ENCODE data around the gene FGG. TPM values are rescaled to one million over a fixed set of nuclear protein-coding genes. Genes with fewer than 3 reads are reported as not detected.

FGG gene
- total RNA-seq, 1 donor from 2014 or later = not detected

- no peak for TF ChIP-seq CTCF (IDR thresholded peaks at IDR 0.05; ENCODE audit: insufficient read depth, low read length, poor library complexity, severe bottlenecking)
- DNase-seq (ENCODE audit: low read depth) = no peak
- Histone ChIP-seq H3K27me3 (ENCODE audit: control insufficient read depth, insufficient read depth, low read length) (no peaks in the 10 kb centered on the region), H3K4me3 (ENCODE audit: low read depth, low read length) (no peak overlapping the region), H3K36me3 (ENCODE audit: control insufficient read depth, insufficient read depth, low read length) (no peaks in the 10 kb centered on the region)
Measured at GRCh38 chr4:154585369-154586018, 27.0 kb downstream of the FGG start.

- no peak for DNase-seq (ENCODE audit: low read depth)
- H3K36me3 ChIP-seq (ENCODE audit: control insufficient read depth, insufficient read depth, low read length) = no peaks in the 10 kb centered on the region
Measured at GRCh38 chr4:154584259-154584658, 28.2 kb downstream of the FGG start.

GRCh38 chr4:154583677-154584076 is 28.8 kb downstream of the FGG start:
- DNase-seq (ENCODE audit: low read depth) = no peak
- no peak for TF ChIP-seq CTCF (IDR thresholded peaks at IDR 0.05; ENCODE audit: insufficient read depth, low read length, poor library complexity, severe bottlenecking)
- no peak overlapping the region for H3K4me3 ChIP-seq (ENCODE audit: low read depth, low read length)
- no peaks in the 10 kb centered on the region for H3K27me3 ChIP-seq (ENCODE audit: control insufficient read depth, insufficient read depth, low read length)
- H3K36me3 ChIP-seq (ENCODE audit: control insufficient read depth, insufficient read depth, low read length) = no peaks in the 10 kb centered on the region

More at GRCh38 chr4:154584259-154584658, 28.2 kb downstream of the FGG start:
- Histone ChIP-seq H3K4me3 (ENCODE audit: low read depth, low read length) (no peak overlapping the region), H3K27me3 (ENCODE audit: control insufficient read depth, insufficient read depth, low read length) (no peaks in the 10 kb centered on the region)
- TF ChIP-seq CTCF (IDR thresholded peaks at IDR 0.05; ENCODE audit: insufficient read depth, low read length, poor library complexity, severe bottlenecking) = no peak

GRCh38 chr4:154583230-154583629 is 29.2 kb downstream of the FGG start:
- DNase-seq (ENCODE audit: low read depth) = no peak
- no peak overlapping the region for H3K4me3 ChIP-seq (ENCODE audit: low read depth, low read length)
- H3K27me3 ChIP-seq (ENCODE audit: control insufficient read depth, insufficient read depth, low read length) = no peaks in the 10 kb centered on the region
- no peak for TF ChIP-seq CTCF (IDR thresholded peaks at IDR 0.05; ENCODE audit: insufficient read depth, low read length, poor library complexity, severe bottlenecking)
- no peaks in the 10 kb centered on the region for H3K36me3 ChIP-seq (ENCODE audit: control insufficient read depth, insufficient read depth, low read length)

GRCh38 chr4:154582723-154583122 is 29.7 kb downstream of the FGG start:
- no peak for TF ChIP-seq CTCF (IDR thresholded peaks at IDR 0.05; ENCODE audit: insufficient read depth, low read length, poor library complexity, severe bottlenecking)
- H3K27me3 ChIP-seq (ENCODE audit: control insufficient read depth, insufficient read depth, low read length) = no peaks in the 10 kb centered on the region
- no peak overlapping the region for H3K4me3 ChIP-seq (ENCODE audit: low read depth, low read length)
- no peaks in the 10 kb centered on the region for H3K36me3 ChIP-seq (ENCODE audit: control insufficient read depth, insufficient read depth, low read length)
- no peak for DNase-seq (ENCODE audit: low read depth)

- no peak for TF ChIP-seq CTCF (IDR thresholded peaks at IDR 0.05; ENCODE audit: insufficient read depth, low read length, poor library complexity, severe bottlenecking)
Measured at GRCh38 chr4:154579927-154580326, 32.5 kb downstream of the FGG start.

More at GRCh38 chr4:154579927-154580326, 32.5 kb downstream of the FGG start:
- H3K4me3 ChIP-seq (ENCODE audit: low read depth, low read length) = no peak overlapping the region
- no peaks in the 10 kb centered on the region for H3K27me3 ChIP-seq (ENCODE audit: control insufficient read depth, insufficient read depth, low read length)
- H3K36me3 ChIP-seq (ENCODE audit: control insufficient read depth, insufficient read depth, low read length) = no peaks in the 10 kb centered on the region
- DNase-seq (ENCODE audit: low read depth) = no peak

Data from kidney epithelial cell (primary cell).